RCC 7860 (cell line): ENCODE results near the gene TMEM158.

Source experiments
- DNase-seq: peaks from one replicate; pipeline ENCODE4 v3.0.0-alpha.2; 2015; ENCODE audit warnings: low spot score
- FAIRE-seq: peaks from 2 replicates; lab custom pipeline; 2012; peaks lifted over from hg19 to GRCh38; lab: Jason Lieb, UNC

The TMEM158 gene

DNA sequence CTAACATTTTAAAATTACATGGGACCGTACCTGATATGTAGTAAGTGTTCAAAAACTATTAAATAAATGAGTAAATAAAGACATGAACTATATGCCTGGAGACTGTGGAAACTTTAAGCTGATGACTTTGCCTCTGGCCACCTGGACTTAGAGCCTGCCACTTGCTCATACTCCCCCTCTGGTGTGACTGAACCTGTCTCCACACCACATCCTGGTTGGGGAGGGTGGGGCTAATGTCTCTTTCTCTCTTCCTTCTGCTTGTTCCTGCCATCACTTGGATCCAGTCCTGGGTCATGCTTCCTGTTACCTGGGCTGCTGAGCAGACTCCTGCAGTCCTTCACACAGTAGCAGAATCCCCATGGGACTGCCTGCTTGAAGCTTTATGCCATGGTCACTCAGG, 8.2 kb upstream of the TMEM158 start:
- no peak for FAIRE-seq
- no peak for DNase-seq

DNA sequence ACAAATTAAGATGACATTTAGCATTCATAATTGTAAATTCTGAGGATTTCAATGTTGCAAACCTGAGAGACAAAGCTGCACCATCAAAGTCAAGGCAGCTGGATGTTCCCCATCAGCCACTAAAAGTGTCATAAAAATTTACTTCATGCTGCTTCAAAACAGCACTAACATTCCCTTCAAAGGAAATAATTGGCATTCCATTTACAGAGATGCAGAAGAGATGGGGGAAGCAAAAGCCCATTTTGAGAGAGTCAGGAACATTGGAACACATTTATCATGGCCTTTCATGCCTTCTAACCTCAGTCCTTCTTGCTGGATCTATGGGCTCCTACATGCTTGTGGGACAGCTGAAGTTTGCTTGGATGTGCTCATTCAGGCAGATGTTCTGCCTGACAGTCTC, 6.4 kb upstream of the TMEM158 start:
- DNase-seq (no peak), FAIRE-seq (no peak)

- FAIRE-seq, result no peak
Measured at GRCh38 chr3:45227946-45228345, 1.9 kb upstream of the TMEM158 start.

GRCh38 chr3:45227071-45227820, 1.2 kb upstream of the TMEM158 start:
- FAIRE-seq (no peak), DNase-seq (no peak)

More at GRCh38 chr3:45227946-45228345, 1.9 kb upstream of the TMEM158 start:
- DNase-seq, result no peak

GRCh38 chr3:45225465-45226205, 452 bp downstream of the TMEM158 start:
- DNase-seq (no peak), FAIRE-seq (no peak)

DNA sequence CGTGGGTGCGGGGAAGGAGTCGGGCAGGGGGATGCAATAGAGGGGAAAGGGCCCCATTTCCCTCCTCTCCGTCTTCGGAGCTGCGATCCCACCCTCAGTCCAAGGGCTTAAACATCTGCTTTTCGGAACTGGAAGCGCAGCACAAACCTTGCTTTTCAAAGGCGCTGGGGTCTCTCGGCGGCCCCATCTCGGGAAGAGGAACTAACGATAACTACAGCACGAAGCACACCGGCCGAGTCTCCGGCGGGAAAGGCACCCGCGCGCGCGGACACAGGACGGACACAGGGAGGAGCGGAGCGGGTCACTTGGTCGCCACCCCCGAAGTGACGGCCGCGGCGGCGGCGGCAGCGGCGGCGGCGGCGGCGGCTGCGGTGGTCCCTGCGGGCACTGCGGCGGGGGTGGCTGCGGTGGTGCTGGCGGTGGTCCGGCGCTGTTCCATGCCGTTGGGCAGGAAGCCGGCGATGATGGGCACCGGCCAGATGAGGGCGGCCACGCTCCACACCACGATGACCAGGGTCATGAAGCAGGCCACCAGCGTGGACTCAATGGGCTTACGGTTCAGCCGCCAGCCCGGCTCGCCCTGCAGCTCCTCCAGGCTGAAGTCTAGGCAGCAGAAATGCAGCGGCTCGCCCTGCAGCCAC, 1.1 kb downstream of the TMEM158 start:
- FAIRE-seq (no peak), DNase-seq (peak; percentile 60)

- peak; percentile 57 for FAIRE-seq
- peak; percentile 53 for DNase-seq
Measured at GRCh38 chr3:45223889-45224727, 2.0 kb downstream of the TMEM158 start.

- DNase-seq (no peak), FAIRE-seq (no peak)
Measured at GRCh38 chr3:45219694-45220093, 6.4 kb downstream of the TMEM158 start.

GRCh38 chr3:45218578-45219390, 7.3 kb downstream of the TMEM158 start:
- peak; percentile 5 for FAIRE-seq
- DNase-seq, result peak; percentile 23

- FAIRE-seq (no peak), DNase-seq (no peak)
Measured at GRCh38 chr3:45216021-45216609, 10.0 kb downstream of the TMEM158 start.

- FAIRE-seq, result no peak
Measured at GRCh38 chr3:45215466-45215865, 10.6 kb downstream of the TMEM158 start.

GRCh38 chr3:45214061-45214680, 11.9 kb downstream of the TMEM158 start:
- FAIRE-seq, result no peak
- DNase-seq, result no peak

More at GRCh38 chr3:45215466-45215865, 10.6 kb downstream of the TMEM158 start:
- DNase-seq, result no peak

DNA sequence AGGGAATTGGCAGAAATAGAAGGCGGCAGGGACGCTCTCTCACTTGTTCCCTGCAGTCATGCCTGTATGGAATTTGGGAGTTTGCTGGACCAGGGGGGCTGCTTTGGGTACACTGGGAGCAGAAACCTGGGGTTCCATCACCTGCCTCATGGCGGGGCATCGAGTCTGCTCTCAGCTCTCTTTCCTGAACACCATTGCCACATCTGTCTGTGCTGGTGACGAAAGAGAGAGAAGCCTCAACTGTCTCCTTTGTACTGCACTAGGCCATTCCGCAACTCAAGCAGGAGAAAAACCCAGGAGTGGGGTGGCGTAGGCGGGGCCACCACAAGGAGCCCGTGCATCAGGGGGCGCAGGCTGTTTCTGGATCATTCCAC, 14.0 kb downstream of the TMEM158 start:
- DNase-seq, result no peak
- FAIRE-seq, result no peak

- DNase-seq (no peak), FAIRE-seq (no peak)
Measured at GRCh38 chr3:45211466-45212094, 14.5 kb downstream of the TMEM158 start.

DNA sequence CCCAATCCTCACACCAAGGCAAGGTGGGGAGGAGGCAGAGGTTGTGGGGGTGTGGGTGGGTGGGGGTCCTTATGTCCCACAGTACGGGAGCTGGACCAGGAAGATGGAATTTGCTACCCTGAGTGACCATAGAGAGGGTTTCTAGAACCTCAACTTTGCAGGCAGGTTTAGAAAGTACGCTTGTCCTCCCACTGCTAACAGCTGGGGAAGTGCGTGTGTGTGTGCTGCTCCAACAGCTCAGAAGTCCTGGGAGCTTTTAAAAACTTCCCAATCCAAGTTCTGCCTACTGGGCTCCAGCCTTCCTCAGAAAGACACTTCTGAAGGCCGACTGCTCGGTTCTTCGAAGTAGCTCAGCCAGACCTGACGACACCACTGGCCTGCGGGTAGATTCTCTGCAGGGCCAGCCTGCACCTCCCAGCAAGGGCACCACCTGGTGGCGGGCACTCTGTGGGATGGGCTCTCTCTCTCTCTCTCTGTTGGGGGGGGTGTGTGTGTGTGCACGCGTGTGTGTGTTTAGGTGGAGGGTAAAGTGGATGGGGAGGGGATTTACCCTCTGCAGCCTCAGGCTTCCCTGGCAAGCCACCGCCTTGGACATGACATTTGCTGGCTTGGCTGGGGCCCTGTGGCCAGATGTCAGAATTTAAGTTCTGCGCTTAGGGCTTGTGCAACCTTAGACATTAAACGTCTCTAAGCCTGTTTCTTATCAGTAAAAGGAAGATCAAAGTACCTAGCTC, 15.6 kb downstream of the TMEM158 start:
- FAIRE-seq, result no peak
- peak; percentile 47 for DNase-seq

DNA sequence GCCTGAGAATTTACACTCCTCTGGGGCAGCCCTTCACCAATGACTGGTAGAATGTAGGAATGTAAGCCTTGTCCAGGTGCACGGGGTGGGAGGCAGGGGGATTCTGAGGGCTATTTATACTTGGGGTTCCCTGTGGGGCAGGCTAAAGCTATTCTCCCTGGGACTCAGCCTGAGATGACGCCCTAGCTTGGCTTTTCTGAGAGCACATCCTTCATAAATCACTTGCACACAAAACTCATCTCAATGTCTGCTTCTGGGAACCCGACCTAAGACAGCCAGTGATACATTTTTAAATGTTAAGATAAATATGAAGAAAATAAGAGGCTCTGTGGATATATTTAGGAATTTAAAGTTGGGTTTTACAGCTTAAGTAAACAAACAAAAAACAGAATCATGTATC, 16.6 kb downstream of the TMEM158 start:
- FAIRE-seq (no peak), DNase-seq (no peak)

DNA sequence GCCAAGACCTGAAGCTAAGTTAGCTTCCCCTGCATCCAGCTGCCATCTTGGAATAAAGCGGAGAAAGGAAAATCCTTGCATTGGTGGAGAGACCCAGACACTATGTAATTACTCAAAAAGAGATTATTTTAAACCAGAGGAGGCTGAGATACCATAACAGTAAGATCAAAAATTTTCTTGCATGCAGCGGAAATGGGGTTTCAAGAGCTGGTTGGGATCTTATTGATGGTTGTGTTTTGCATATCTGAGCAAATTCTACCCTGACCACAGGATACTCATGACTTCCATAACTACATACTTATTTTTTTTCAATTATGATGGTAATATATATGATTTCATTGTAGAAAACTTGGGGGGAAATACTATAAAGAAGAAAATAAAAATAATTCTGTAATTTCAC, 17.5 kb downstream of the TMEM158 start:
- FAIRE-seq (no peak), DNase-seq (no peak)

GRCh38 chr3:45207446-45207845, 18.6 kb downstream of the TMEM158 start:
- no peak for FAIRE-seq
- no peak for DNase-seq
